Measurements from ENCODE around the gene AIRE. TPM values are rescaled to one million over a fixed set of nuclear protein-coding genes. Genes with fewer than 3 reads are reported as not detected.

Gene AIRE
- total RNA-seq, 4 donors from 2014 or later = 0.21 TPM; not detected in 3

- no peaks in the 10 kb centered on the region for H3K36me3 ChIP-seq
Measured at GRCh38 chr21:44314561-44314960, 28.9 kb downstream of the AIRE start.

DNA sequence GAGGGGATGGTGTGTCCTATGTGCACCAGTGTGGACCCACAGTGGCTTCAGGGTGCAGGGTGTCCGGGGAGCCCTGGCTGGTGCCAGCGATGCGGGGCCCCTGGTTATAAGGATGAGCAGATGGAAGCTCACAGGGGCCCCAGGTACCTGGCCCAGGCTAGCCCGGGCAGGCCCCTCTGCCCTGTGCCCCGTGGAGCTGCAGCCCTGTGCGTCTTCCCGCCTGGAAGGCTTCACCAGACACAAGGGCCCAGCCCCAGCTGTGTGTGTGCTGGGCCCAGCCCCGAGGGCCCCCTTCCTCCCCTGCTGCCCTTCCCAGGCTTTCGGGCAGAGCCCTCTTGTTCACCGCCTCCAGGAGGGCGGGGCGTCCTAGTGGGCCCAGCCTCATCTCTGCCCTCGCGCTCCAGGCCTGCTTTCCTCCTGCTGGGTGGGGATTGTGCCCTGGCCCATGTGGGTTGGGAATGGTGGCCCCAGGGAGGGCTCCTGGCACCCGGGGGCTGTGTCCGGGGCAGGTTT is 30.1 kb downstream of the AIRE start:
- TF ChIP-seq POLR2A (IDR thresholded peaks at IDR 0.05) = no peak
- TF ChIP-seq, protein P1, sequence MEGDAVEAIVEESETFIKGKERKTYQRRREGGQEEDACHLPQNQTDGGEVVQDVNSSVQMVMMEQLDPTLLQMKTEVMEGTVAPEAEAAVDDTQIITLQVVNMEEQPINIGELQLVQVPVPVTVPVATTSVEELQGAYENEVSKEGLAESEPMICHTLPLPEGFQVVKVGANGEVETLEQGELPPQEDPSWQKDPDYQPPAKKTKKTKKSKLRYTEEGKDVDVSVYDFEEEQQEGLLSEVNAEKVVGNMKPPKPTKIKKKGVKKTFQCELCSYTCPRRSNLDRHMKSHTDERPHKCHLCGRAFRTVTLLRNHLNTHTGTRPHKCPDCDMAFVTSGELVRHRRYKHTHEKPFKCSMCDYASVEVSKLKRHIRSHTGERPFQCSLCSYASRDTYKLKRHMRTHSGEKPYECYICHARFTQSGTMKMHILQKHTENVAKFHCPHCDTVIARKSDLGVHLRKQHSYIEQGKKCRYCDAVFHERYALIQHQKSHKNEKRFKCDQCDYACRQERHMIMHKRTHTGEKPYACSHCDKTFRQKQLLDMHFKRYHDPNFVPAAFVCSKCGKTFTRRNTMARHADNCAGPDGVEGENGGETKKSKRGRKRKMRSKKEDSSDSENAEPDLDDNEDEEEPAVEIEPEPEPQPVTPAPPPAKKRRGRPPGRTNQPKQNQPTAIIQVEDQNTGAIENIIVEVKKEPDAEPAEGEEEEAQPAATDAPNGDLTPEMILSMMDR (IDR thresholded peaks at IDR 0.05) = no peak
- Histone ChIP-seq H3K36me3 (no peaks in the 10 kb centered on the region), H3K27ac (no peak overlapping the region), H3K4me3 (no peak overlapping the region), H3K9me3 (no peaks in the 10 kb centered on the region), H3K4me1 (no peaks in the 10 kb centered on the region), H3K27me3 (no peaks in the 10 kb centered on the region)
- intact Hi-C loops (cut with DNase I; ENCODE audit: low total_unique reads) = no loop called here
- no peak for DNase-seq

More at GRCh38 chr21:44314561-44314960, 28.9 kb downstream of the AIRE start:
- TF ChIP-seq, protein P1 (IDR thresholded peaks at IDR 0.05) = no peak
- no peak for TF ChIP-seq POLR2A (IDR thresholded peaks at IDR 0.05)
- Histone ChIP-seq H3K27me3 (no peaks in the 10 kb centered on the region), H3K27ac (no peak overlapping the region), H3K4me1 (no peaks in the 10 kb centered on the region), H3K4me3 (no peak overlapping the region), H3K9me3 (no peaks in the 10 kb centered on the region)
- intact Hi-C loops (cut with DNase I; ENCODE audit: low total_unique reads) = no loop called here
- no peak for DNase-seq

GRCh38 chr21:44316277-44316900 is 30.7 kb downstream of the AIRE start:
- TF ChIP-seq POLR2A (IDR thresholded peaks at IDR 0.05) = no peak
- TF ChIP-seq, protein P1 (IDR thresholded peaks at IDR 0.05) = no peak
- Histone ChIP-seq H3K9me3 (no peaks in the 10 kb centered on the region), H3K4me3 (no peak overlapping the region), H3K36me3 (no peaks in the 10 kb centered on the region), H3K4me1 (no peaks in the 10 kb centered on the region), H3K27me3 (no peaks in the 10 kb centered on the region), H3K27ac (no peak overlapping the region)
- no peak for DNase-seq
- intact Hi-C loops (cut with DNase I; ENCODE audit: low total_unique reads) = no loop called here

GRCh38 chr21:44317241-44317782 is 31.6 kb downstream of the AIRE start:
- Histone ChIP-seq H3K27ac (no peak overlapping the region), H3K4me1 (no peaks in the 10 kb centered on the region), H3K9me3 (no peaks in the 10 kb centered on the region), H3K36me3 (no peaks in the 10 kb centered on the region), H3K27me3 (no peaks in the 10 kb centered on the region), H3K4me3 (no peak overlapping the region)
- TF ChIP-seq, protein P1 (IDR thresholded peaks at IDR 0.05) = no peak
- no peak for TF ChIP-seq POLR2A (IDR thresholded peaks at IDR 0.05)
- no peak for DNase-seq
- intact Hi-C loops (cut with DNase I; ENCODE audit: low total_unique reads) = no loop called here

GRCh38 chr21:44317871-44318270 is 32.2 kb downstream of the AIRE start:
- H3K4me3 ChIP-seq = no peak overlapping the region
- no peak overlapping the region for H3K27ac ChIP-seq
- no peaks in the 10 kb centered on the region for H3K4me1 ChIP-seq
- no peaks in the 10 kb centered on the region for H3K9me3 ChIP-seq
- intact Hi-C loops (cut with DNase I; ENCODE audit: low total_unique reads) = no loop called here
- TF ChIP-seq, protein P1 (IDR thresholded peaks at IDR 0.05) = no peak
- TF ChIP-seq POLR2A (IDR thresholded peaks at IDR 0.05) = no peak
- H3K36me3 ChIP-seq = no peaks in the 10 kb centered on the region
- H3K27me3 ChIP-seq = no peaks in the 10 kb centered on the region
- no peak for DNase-seq

Measured in uterus (tissue), 4 donors.